ENCODE measurements around the gene UBE2E2.

The UBE2E2 gene

DNA sequence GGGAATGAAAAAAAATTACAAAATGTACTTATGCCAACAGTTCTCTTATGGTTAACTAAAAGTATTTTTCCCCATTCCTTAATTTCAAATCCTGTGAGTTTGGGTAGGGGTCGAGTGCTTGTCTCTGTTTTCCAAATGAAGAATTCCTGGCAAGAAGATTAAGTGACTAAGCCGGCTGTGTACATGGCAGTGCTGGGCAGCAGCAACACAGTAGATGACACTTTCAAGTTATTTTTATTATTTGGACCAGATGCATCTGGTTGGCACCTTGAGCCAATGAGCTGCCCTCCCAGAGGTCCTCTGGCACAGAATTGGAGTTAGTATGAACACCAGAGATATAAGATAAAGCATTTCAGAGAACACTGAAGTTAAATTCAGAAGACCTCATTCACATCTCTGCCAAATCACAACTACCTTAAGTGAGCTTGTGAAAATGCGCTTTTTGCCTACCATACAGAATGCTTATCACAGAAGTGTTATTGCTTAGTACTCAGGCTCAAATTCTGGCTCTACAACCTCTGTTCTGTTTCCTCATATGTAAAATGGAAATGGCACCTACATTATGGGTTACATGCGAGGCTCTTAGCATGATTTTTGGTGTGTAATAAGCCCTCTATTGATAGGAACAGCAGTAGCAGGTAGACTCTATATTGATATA, 256.9 kb downstream of the UBE2E2 start:
- TF ChIP-seq CTCF (IDR thresholded peaks at IDR 0.05; ENCODE audit: extremely low read depth, missing control alignments), result no peak
- DNase-seq (ENCODE audit: low spot score), result no peak

DNA sequence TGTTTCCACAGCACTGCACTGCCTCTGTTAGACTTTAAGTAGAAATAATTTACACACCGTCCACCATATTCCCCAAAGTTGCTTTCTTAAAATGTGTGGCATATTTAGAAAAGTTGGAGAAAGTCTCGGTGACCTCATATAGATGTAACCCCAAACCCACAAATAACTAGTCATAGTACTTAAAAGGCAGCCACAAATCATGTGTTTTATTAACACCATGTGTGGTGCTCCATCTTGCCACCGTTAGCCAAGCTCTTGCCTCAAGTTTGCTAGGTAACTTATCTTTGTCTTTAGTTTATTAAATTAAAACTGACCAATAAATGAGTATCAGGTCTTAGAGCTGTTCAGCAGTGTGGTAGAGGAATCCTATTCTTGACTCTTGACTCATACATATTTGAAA, 257.9 kb downstream of the UBE2E2 start:
- TF ChIP-seq CTCF (IDR thresholded peaks at IDR 0.05; ENCODE audit: extremely low read depth, missing control alignments), result no peak
- DNase-seq (ENCODE audit: low spot score), result no peak

DNA sequence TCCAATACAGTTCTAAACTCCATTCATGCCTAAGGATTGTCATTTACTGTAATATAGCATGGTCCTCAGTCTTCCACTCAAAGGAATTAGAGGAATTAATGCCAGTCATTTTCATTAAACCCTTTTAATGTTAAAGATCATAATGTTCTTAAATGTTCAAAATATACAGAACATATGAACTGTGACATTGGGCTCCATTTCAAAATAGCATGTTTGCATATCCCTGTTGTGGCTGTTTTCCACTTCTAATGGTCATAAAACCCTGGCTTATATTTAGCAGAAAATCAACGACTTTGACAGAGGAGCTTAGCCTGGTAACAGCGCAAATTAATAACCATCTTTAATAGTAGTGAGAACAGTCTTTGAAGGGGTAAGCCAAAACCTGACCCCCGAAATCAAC, 260.7 kb downstream of the UBE2E2 start:
- no peak for TF ChIP-seq CTCF (IDR thresholded peaks at IDR 0.05; ENCODE audit: extremely low read depth, missing control alignments)
- DNase-seq (ENCODE audit: low spot score), result no peak

- TF ChIP-seq CTCF (IDR thresholded peaks at IDR 0.05; ENCODE audit: extremely low read depth, missing control alignments), result no peak
- DNase-seq (ENCODE audit: low spot score), result no peak
Measured at GRCh38 chr3:23465569-23465968, 262.4 kb downstream of the UBE2E2 start.

DNA sequence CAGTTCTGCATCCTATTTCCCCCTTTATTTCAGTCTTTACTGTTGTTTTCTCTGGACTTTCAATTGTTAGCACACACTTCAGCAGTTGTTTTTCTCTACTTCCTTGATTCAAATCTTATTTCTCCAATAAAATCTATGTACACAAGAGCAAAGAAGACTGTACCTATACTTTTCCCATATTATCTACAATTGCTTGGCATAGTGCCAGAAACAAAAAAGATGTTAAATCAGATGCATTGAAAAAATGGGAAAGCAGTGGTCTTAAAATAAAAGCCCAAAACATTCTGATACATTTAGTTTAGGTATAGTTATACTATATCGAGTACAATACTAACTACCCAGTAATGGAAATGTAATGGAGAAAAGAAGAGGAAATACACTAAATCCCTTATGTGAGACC, 265.1 kb downstream of the UBE2E2 start:
- DNase-seq (ENCODE audit: low spot score), result no peak
- no peak for TF ChIP-seq CTCF (IDR thresholded peaks at IDR 0.05; ENCODE audit: extremely low read depth, missing control alignments)

DNA sequence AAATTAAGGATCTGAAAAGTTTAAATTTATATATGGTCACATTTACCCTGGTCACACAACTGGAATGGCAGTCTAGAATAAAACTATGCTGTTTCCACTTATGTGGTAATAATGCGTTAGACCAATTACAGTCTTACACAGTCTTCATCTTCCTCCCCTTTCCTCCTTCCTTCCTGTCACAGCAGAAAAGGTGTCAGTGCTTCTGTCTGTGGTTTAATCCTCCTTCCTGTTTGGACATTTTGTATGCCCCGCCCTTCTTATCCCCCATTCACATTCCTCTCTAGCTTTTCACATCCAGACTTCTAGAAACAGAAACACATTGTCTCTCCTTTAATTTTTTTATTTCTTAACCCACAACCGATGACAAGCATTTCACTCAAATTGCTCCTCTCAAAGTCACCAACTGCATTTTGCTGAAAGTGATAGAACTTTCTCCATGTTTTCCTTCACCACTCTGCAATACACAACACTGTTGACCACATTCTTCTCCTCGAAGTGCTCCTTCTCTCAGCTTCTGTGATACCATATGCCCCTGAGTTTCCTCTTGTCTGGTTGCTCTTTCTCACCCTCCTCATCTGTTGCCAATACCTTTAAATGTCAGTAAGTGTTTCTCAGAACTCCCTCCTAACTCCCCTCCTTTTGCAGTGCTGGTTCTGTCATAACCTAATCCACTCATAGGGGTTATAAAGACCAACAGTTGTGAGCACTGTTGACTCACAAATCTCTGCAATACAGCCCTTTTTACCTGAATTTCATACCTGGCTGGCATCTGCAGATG, 271.6 kb downstream of the UBE2E2 start:
- TF ChIP-seq CTCF (IDR thresholded peaks at IDR 0.05; ENCODE audit: extremely low read depth, missing control alignments), result no peak
- no peak for DNase-seq (ENCODE audit: low spot score)

DNA sequence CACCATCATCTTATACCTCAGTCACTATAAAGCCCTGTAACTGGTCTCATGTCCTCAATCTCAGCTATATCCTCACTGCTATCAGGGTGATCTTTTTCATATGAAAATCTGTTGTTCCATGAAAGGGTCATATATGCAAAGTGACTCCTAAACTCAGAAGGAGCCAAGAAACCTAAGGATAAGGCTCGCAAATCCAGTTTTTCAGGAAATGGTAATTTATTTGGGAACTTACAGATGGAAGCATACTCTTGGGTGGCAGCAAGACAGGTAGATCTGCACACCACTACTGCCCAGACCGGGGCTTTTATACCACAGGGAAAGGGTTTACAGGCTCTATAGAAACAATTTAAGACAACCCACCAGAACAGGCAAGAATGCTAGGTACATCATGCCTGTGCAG, 272.3 kb downstream of the UBE2E2 start:
- no peak for DNase-seq (ENCODE audit: low spot score)
- no peak for TF ChIP-seq CTCF (IDR thresholded peaks at IDR 0.05; ENCODE audit: extremely low read depth, missing control alignments)
